Neural cell (in vitro differentiated cells): ENCODE measurements around the gene GPR18. TPM values are rescaled to one million over a fixed set of nuclear protein-coding genes. Genes with fewer than 3 reads are reported as not detected.

Source experiments
- H2AFZ ChIP-seq: fragments of 200-600, 300-800 bp; sonication (generic), shearing (Covaris generic); 2 replicates; pipeline ENCODE4 v1.6.0; 2014; ENCODE audit warnings: low read depth, mild to moderate bottlenecking, antibody characterized with exemption, low read length, moderate library complexity
- H3F3A ChIP-seq: fragments of 200-600 bp; shearing (Covaris generic); 2 replicates; pipeline ENCODE4 v1.6.1; 2016; ENCODE audit warnings: mild to moderate bottlenecking, moderate library complexity, mixed read lengths, antibody characterized with exemption, low read length; ENCODE audit not compliant: insufficient read depth, poor library complexity, severe bottlenecking
- H3K27ac ChIP-seq: fragments of 200-600, 300-800 bp; sonication (generic), shearing (Covaris generic); 2 replicates; pipeline ENCODE4 v1.5.1; 2014; ENCODE audit warnings: mild to moderate bottlenecking, low read length, moderate library complexity
- H3K27me3 ChIP-seq: fragments of 300-800, 200-600 bp; sonication (generic), shearing (Covaris generic); 2 replicates; pipeline ENCODE4 v1.6.0; 2014; ENCODE audit warnings: mild to moderate bottlenecking, low read depth, low read length, moderate library complexity; ENCODE audit not compliant: insufficient read depth
- H3K36me3 ChIP-seq: fragments of 300-800, 200-600 bp; sonication (generic), shearing (Covaris generic); 2 replicates; pipeline ENCODE4 v1.5.1; 2014; ENCODE audit warnings: mild to moderate bottlenecking, antibody characterized with exemption, low read length, moderate library complexity; ENCODE audit not compliant: insufficient read depth
- H3K4me2 ChIP-seq: fragments of 300-800, 200-600 bp; sonication (generic), shearing (Covaris generic); 2 replicates; pipeline ENCODE4 v1.6.0; 2014; ENCODE audit warnings: mild to moderate bottlenecking, low read length
- H3K4me3 ChIP-seq: fragments of 300-800, 200-600 bp; sonication (generic), shearing (Covaris generic); 2 replicates; pipeline ENCODE4 v1.5.1; 2014; ENCODE audit warnings: mild to moderate bottlenecking, low read length, moderate library complexity
- H3K79me2 ChIP-seq: fragments of 200-600 bp; shearing (Covaris generic); replicated peaks from 2 replicates; pipeline ENCODE4 v1.6.0; 2014; ENCODE audit warnings: mild to moderate bottlenecking, low read length, moderate library complexity; ENCODE audit not compliant: insufficient read depth
- H3K9ac ChIP-seq: fragments of 300-800, 200-600 bp; sonication (generic), shearing (Covaris generic); 2 replicates; pipeline ENCODE4 v1.6.1; 2016; ENCODE audit warnings: mild to moderate bottlenecking, low read length, mixed read lengths
- H3K9me2 ChIP-seq: fragments of 200-600 bp; shearing (Covaris generic); 2 replicates; pipeline ENCODE4 v1.6.1; 2016; ENCODE audit warnings: mild to moderate bottlenecking, low read length, mixed read lengths; ENCODE audit not compliant: insufficient read depth
- H3K9me3 ChIP-seq: fragments of 200-600, 300-800 bp; sonication (generic), shearing (Covaris generic); 2 replicates; pipeline ENCODE4 v1.6.1; 2016; ENCODE audit warnings: mild to moderate bottlenecking, mixed run types, low read length, moderate library complexity, mixed read lengths
- H4K20me1 ChIP-seq: fragments of 200-600 bp; shearing (Covaris generic); 2 replicates; pipeline ENCODE4 v1.6.1; 2016; ENCODE audit warnings: mild to moderate bottlenecking, mixed run types; ENCODE audit not compliant: insufficient read depth
- EP300 ChIP-seq: fragments of 450-650 bp; conservative IDR thresholded peaks from 2 replicates; pipeline ENCODE4 v1.6.1; 2014; ENCODE audit warnings: antibody characterized with exemption, mild to moderate bottlenecking, moderate library complexity; ENCODE audit not compliant: poor library complexity, severe bottlenecking
- EZH2 ChIP-seq: fragments of 200-600, 300-800 bp; shearing (Covaris generic), sonication (generic); IDR thresholded peaks from 2 replicates; pipeline ENCODE4 v1.6.1; 2014; ENCODE audit warnings: antibody characterized with exemption, low read length, borderline replicate concordance, mild to moderate bottlenecking; ENCODE audit not compliant: insufficient read depth, poor library complexity, severe bottlenecking
- MXI1 ChIP-seq: fragments of 450-650 bp; conservative IDR thresholded peaks from 2 replicates; pipeline ENCODE4 v1.6.1; 2014; ENCODE audit warnings: antibody characterized with exemption, mild to moderate bottlenecking; ENCODE audit not compliant: poor library complexity, severe bottlenecking
- POLR2AphosphoS5 ChIP-seq: IDR thresholded peaks from 2 replicates; pipeline ENCODE4 v1.6.1; 2012
- RAD21 ChIP-seq: fragments of 450-650 bp; conservative IDR thresholded peaks from 2 replicates; pipeline ENCODE4 v1.6.1; 2014; ENCODE audit warnings: antibody characterized with exemption, mild to moderate bottlenecking, moderate library complexity
- SMC3 ChIP-seq: fragments of 450-650 bp; conservative IDR thresholded peaks from 2 replicates; pipeline ENCODE4 v1.6.1; 2014; ENCODE audit warnings: antibody characterized with exemption, mild to moderate bottlenecking, moderate library complexity; ENCODE audit not compliant: poor library complexity
- TAF1 ChIP-seq: IDR thresholded peaks from 2 replicates; pipeline ENCODE4 v1.6.1; 2012; ENCODE audit warnings: low read depth
- polyA plus RNA-seq: library from polyadenylated mRNA; depleted of rRNA; stranded (reverse); fragments of >200 nt; gene quantifications from 2 replicates; pipeline ENCODE4 v1.2.3, GENCODE V29; 2014
- TF ChIP-seq, protein P1 (sequence below): fragments of 450-650 bp; IDR thresholded peaks from 2 replicates; pipeline ENCODE4 v1.5.1; 2014; ENCODE audit warnings: antibody characterized with exemption, mild to moderate bottlenecking, moderate library complexity; ENCODE audit not compliant: poor library complexity, severe bottlenecking
- TF ChIP-seq, protein P2 (sequence below): IDR thresholded peaks from 2 replicates; pipeline ENCODE4 v1.6.1; 2012; ENCODE audit warnings: borderline replicate concordance

The GPR18 gene
- polyA plus RNA-seq, 1 donor from 2014 or later = not detected

DNA sequence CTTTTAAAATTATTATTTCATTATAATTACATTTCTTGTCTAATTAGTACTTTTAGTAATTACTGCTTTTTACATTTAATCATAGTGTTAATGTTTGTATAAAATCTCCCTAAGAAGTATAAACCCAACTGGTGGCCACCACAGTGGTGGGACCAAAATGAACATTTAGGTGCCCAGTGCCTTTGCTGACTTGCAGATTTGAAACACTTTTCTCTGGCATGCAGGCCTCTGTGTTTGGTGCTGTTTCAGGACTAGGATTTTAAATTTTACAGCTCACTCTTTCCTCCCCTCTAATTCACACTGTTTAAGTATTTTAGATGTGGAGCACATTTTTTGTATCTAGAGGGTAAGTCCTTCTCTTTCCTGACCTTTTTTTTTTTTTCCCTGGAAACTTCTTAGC lies 40.1 kb downstream of the GPR18 start:
- no peaks in the 10 kb centered on the region for H4K20me1 ChIP-seq
- no peak overlapping the region for H3K4me2 ChIP-seq
- H3K27ac ChIP-seq = no peak overlapping the region
- H2AFZ ChIP-seq = no peak overlapping the region
- no peak overlapping the region for H3K9ac ChIP-seq
- H3K9me2 ChIP-seq = no peaks in the 10 kb centered on the region
- H3K27me3 ChIP-seq = no peaks in the 10 kb centered on the region
- H3K9me3 ChIP-seq = peaks cover 2% of the 10 kb centered on the region
- TF ChIP-seq TAF1 = no peak
- no peak for TF ChIP-seq EZH2
- TF ChIP-seq, protein P1, sequence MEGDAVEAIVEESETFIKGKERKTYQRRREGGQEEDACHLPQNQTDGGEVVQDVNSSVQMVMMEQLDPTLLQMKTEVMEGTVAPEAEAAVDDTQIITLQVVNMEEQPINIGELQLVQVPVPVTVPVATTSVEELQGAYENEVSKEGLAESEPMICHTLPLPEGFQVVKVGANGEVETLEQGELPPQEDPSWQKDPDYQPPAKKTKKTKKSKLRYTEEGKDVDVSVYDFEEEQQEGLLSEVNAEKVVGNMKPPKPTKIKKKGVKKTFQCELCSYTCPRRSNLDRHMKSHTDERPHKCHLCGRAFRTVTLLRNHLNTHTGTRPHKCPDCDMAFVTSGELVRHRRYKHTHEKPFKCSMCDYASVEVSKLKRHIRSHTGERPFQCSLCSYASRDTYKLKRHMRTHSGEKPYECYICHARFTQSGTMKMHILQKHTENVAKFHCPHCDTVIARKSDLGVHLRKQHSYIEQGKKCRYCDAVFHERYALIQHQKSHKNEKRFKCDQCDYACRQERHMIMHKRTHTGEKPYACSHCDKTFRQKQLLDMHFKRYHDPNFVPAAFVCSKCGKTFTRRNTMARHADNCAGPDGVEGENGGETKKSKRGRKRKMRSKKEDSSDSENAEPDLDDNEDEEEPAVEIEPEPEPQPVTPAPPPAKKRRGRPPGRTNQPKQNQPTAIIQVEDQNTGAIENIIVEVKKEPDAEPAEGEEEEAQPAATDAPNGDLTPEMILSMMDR = no peak
- no peaks in the 10 kb centered on the region for H3F3A ChIP-seq
- H3K79me2 ChIP-seq = peaks cover 39% of the 10 kb centered on the region
- no peak overlapping the region for H3K4me3 ChIP-seq
- H3K36me3 ChIP-seq = no peaks in the 10 kb centered on the region

DNA sequence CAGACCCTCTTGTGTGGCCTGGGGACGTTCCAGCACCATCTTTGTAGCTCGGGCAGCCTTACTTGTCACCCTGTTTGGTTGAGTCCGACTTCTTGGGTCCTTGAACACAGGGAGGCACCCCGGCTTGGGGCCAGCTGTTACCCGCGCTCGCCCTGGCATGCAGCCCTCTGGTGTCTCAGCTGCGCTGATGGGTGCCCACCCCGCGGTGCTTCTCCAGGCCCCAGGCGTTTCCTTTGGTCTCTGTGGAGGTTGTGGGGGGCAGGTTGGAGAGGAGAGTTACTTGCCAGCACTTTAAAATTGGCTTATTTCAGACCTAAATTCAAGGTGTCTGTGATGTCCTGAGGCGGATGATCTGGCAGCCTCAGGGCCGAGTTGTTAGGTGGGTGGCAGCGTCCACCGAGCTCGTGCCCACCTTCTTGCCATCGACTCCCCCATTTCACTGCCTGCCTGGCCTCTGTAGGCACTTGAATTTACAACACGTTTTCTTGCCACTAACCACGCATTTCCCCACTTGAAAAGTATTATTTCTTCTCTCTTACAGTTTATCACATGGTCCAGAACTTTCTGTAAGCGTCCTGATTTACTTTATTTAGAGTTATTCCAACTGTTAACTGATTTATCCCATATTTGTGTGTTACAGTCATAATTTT lies 40.6 kb downstream of the GPR18 start:
- Histone ChIP-seq H2AFZ (no peak overlapping the region), H3K79me2 (peaks cover 34% of the 10 kb centered on the region), H3K4me3 (no peak overlapping the region), H3K27me3 (no peaks in the 10 kb centered on the region), H3K9me2 (no peaks in the 10 kb centered on the region), H4K20me1 (no peaks in the 10 kb centered on the region), H3K9me3 (peaks cover 1% of the 10 kb centered on the region), H3K4me2 (no peak overlapping the region), H3F3A (no peaks in the 10 kb centered on the region), H3K36me3 (no peaks in the 10 kb centered on the region), H3K9ac (no peak overlapping the region), H3K27ac (no peak overlapping the region)
- TF ChIP-seq EZH2 = no peak
- no peak for TF ChIP-seq EP300
- TF ChIP-seq, protein P2, sequence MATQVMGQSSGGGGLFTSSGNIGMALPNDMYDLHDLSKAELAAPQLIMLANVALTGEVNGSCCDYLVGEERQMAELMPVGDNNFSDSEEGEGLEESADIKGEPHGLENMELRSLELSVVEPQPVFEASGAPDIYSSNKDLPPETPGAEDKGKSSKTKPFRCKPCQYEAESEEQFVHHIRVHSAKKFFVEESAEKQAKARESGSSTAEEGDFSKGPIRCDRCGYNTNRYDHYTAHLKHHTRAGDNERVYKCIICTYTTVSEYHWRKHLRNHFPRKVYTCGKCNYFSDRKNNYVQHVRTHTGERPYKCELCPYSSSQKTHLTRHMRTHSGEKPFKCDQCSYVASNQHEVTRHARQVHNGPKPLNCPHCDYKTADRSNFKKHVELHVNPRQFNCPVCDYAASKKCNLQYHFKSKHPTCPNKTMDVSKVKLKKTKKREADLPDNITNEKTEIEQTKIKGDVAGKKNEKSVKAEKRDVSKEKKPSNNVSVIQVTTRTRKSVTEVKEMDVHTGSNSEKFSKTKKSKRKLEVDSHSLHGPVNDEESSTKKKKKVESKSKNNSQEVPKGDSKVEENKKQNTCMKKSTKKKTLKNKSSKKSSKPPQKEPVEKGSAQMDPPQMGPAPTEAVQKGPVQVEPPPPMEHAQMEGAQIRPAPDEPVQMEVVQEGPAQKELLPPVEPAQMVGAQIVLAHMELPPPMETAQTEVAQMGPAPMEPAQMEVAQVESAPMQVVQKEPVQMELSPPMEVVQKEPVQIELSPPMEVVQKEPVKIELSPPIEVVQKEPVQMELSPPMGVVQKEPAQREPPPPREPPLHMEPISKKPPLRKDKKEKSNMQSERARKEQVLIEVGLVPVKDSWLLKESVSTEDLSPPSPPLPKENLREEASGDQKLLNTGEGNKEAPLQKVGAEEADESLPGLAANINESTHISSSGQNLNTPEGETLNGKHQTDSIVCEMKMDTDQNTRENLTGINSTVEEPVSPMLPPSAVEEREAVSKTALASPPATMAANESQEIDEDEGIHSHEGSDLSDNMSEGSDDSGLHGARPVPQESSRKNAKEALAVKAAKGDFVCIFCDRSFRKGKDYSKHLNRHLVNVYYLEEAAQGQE = no peak
- TF ChIP-seq MXI1 = no peak
- TF ChIP-seq, protein P1 = no peak
- no peak for TF ChIP-seq POLR2AphosphoS5
- TF ChIP-seq SMC3 = no peak
- TF ChIP-seq RAD21 = no peak
- no peak for TF ChIP-seq TAF1
